HG02763 (cell line): Measurements from ENCODE around the gene EFCAB13.
"Not testable (repeated sequence)": the region's sequence is repeated elsewhere in the genome, so short reads cannot be mapped to it uniquely, and the experiment has no call there.

ENCODE experiments used
- ATAC-seq: cut with Tn5 transposase; IDR thresholded peaks from one replicate; pipeline ENCODE4 v1.9.1; 2021; ENCODE audit warnings: mild to moderate bottlenecking, moderate library complexity; ENCODE audit not compliant: unreplicated experiment

The EFCAB13 gene

DNA sequence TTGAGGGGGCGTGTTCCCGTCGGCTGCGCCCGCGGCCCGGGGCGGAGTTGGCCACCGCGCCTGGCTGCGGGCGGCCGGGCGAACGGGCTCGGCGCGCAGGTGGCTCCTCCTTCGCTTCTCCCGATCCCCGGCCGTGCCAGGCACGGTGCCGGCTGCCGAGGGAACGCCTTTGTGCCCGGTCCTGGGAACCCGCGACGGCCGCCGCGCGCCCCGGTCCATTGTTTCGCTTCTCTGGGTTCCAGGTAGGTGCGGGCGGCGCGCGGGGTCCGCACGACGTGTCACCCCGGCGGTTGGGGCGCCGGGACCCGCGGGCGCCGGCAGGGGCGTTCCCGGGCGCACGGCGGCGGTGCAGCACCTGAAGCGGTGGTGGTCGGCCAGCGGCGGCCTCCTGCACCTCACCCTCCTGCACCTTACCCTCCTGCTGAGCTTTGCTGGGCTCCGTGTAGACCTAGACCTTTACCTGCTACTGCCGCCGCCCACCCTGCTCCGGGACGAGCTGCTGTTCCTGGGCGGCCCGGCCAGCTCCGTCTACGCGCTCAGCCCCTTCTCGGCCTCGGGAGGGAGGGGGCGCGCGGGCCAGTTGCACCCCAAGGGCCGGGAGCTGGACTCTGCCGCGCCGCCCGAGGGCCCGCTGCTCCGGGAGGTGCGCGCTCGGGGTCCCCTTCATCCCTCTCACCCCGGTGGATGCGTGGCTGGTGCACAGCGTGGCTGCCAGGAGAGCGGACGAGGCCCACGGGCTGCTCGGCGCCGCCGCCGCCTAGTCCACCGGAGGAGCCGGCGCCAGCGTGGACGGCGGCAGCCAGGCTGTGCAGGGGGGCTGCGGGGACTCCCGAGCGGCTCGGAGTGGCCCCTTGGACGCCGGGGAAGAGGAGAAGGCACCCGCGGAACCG is 99.9 kb downstream of the EFCAB13 start:
- no peak for ATAC-seq

DNA sequence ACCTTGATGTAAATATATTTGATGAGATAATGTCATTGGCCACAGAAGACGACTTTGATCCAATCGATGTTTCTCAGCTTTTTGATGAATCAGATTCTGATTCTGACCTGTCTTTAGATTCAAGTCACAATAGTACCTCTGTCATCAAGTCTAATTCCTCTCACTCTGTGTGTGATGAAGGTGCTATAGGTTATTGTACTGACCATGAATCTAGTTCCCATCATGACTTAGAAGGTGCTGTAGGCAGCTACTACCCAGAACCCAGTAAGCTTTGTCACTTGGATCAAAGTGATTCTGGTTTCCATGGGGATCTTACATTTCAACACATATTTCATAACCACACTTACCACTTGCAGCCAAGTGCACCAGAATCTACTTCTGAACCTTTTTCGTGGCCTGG is 101.5 kb downstream of the EFCAB13 start:
- not testable (repeated sequence) for ATAC-seq

DNA sequence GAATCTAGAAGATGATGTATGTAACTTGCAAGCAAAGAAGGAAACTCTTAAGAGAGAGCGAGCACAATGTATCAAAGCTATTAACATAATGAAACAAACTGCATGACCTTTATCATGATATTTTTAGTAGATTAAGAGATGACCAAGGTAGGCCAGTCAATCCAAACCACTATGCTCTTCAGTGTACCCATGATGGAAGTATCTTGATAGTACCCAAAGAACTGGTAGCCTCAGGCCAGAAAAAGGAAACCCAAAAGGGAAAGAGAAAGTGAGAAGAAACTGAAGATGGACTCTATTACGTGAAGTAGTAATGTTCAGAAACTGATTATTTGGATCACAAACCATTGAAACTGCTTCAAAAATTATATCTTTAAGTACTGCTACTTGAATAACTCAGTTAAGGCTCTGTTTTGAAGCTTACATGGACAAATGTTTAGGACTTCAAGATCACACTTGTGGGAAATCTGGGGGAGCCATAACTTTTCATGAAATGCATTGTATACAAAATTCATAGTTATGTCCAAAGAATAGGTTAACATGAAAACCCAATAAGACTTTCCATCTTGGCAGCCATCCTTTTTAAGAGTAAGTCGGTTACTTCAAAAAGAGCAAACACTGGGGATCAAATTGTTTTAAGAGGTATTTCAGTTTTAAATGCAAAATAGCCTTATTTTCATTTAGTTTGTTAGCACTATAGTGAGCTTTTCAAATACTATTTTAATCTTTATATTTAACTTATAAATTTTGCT is 102.3 kb downstream of the EFCAB13 start:
- not testable (repeated sequence) for ATAC-seq

DNA sequence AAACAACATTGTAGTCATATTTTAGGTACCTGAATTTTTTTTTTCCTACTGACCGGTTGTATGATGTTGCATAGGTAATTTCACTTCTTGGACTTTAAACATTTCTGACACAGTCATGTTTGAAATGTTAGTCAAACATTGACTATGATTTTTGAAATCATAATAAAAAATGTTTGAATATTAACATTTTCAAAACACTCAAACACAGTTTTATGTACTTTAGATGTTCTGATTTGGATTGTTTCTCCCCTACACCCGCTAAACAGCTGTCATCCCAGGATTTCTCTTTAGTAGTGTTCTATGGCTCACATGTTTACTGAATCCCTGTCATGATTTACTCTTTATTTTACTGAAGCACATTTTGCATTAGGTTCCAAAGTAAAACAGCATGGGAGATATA is 104.2 kb downstream of the EFCAB13 start:
- ATAC-seq: no peak

DNA sequence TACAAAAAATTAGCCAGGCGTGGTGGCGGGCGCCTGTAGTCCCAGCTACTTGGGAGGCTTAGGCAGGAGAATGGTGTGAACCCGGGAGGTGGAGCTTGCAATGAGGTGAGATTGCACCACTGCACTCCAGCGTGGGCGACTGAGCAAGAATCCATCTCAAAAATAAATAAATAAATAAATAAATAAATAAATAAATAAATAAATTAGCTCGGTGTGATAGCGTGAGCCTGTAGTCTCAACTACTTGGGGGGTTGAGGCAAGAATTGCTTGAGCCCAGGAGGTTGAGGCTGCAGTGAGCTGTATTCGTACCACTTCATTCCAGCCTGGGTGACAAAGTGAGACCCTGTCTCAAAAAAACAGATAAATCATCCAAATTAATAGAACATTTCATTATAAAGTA is 108.5 kb downstream of the EFCAB13 start:
- not testable (repeated sequence) for ATAC-seq

DNA sequence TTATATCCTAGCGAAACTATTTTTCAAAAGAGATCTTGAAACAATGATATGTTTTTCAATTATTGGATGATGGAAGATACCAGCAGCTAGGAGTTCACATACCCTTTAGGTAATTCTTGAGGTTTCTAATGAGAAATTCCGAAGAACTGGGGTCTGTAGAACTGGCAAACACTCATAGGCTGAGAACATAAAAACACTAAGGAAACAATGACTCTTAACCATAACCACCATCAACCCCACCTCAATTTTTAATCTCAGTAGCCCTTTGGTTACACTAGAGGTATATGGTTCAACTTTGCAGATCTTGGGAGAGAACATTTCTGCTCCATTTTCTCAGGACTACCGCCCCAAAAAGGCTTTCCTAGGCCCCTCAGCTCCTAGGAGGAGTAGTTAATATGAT is 141.4 kb downstream of the EFCAB13 start:
- no peak for ATAC-seq

DNA sequence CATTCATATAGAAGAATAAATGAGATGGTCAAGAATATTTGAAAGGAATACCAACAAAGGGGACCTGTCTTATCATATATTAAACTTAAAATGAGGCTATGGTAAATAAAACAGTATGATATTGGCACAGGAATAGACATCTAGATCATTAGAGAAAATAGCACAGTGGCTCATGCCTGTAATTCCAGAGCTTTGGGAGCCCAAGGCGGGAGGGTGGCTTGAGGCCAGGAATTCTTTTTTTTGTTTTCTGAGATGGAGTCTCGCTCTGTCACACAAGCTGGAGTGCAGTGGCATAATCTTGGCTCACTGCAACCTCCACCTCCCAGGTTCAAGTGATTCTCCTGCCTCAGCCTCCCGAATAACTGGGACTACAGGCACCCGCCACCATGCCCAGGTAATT is 143.2 kb downstream of the EFCAB13 start:
- ATAC-seq: not testable (repeated sequence)

DNA sequence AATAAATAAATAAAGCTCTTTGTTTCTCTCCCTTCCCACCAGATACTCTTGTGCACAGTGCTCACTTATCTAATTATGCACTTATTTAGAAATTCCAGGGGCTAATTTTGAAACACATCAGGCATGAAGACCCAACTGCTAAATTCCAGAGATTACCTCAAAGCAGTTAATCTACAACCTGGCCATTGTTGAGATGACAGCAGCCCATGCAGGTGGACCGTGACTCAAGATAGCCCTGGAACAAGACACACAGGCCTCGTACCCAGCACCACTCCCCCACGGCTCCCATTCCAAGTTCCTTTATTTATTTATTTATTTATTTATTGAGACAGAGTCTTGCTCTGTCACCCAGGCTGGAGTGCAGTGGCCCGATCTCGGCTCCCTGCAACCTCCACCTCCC is 147.1 kb downstream of the EFCAB13 start:
- ATAC-seq: no peak

DNA sequence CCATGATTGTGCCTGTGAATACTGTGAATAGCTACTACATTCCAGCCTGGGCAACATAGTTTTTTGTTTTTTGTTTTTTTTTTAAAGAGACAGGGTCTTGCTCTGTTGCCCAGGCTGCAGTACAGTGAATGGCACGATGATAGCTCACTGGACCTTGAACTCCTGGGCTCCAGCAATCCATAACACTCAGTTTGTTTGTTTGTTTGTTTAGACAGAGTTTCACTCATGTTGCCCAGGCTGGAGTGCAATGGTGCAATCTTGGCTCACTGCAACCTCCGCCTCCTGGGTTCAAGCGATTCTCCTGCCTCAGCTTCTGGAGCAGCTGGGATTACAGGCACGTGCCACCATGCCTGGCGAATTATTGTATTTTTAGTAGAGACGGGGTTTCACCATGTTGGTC is 148.3 kb downstream of the EFCAB13 start:
- ATAC-seq: not testable (repeated sequence)
